MCF 10A (cell line): ENCODE data around the gene TPP1. TPM values are rescaled to one million over a fixed set of nuclear protein-coding genes. Genes with fewer than 3 reads are reported as not detected.

Experiments used
- BruUV-seq: library from RNA; stranded (reverse); fragments of 400-500 nt; replicated peaks from 2 replicates; lab custom pipeline; 2021; lab: Mats Ljungman, UMichigan
- CTCF ChIA-PET: fragments of 300-600 bp; sonication (Branson Sonifier 250); formaldehyde crosslinking; extraction: SDS; loops from one replicate; lab custom pipeline; 2021; ENCODE audit warnings: antibody characterized with exemption, inconsistent platforms; lab: Yijun Ruan, JAX
- POLR2A ChIA-PET: fragments of 300-600, 350-650 bp; sonication (Branson Sonifier 250); formaldehyde crosslinking; extraction: SDS; loops from one replicate; lab custom pipeline; 2020; ENCODE audit warnings: antibody characterized with exemption, inconsistent platforms; lab: Yijun Ruan, JAX
- DNase-seq: peaks from one replicate; pipeline ENCODE4 v3.0.0-alpha.2; 2018; ENCODE audit not compliant: unreplicated experiment
- H3K27ac Mint-ChIP-seq: one replicate; pipeline ENCODE4 v1.8.0; 2022; ENCODE audit warnings: mild to moderate bottlenecking, low read depth, mixed read lengths; ENCODE audit not compliant: unreplicated experiment
- H3K27me3 Mint-ChIP-seq: one replicate; pipeline ENCODE4 v1.8.0; 2022; ENCODE audit warnings: mixed read lengths; ENCODE audit not compliant: insufficient read depth, unreplicated experiment
- H3K36me3 Mint-ChIP-seq: one replicate; pipeline ENCODE4 v1.8.0; 2022; ENCODE audit warnings: mild to moderate bottlenecking, moderate library complexity, mixed read lengths; ENCODE audit not compliant: insufficient read depth, unreplicated experiment
- H3K4me1 Mint-ChIP-seq: one replicate; pipeline ENCODE4 v1.8.0; 2022; ENCODE audit warnings: mixed read lengths; ENCODE audit not compliant: insufficient read depth, unreplicated experiment
- H3K4me3 Mint-ChIP-seq: one replicate; pipeline ENCODE4 v1.8.0; 2022; ENCODE audit warnings: mild to moderate bottlenecking, moderate library complexity, mixed read lengths; ENCODE audit not compliant: unreplicated experiment
- H3K9me3 Mint-ChIP-seq: one replicate; pipeline ENCODE4 v1.8.0; 2022; ENCODE audit warnings: mixed read lengths; ENCODE audit not compliant: unreplicated experiment
- intact Hi-C: fragments of 100-400 bp; cut with micrococcal nuclease; formaldehyde crosslinking; loops from 2 replicates; pipeline ENCODE4 v1.14.1; 2022
- total RNA-seq: library from RNA; stranded (reverse); gene quantifications from 2 replicates; pipeline ENCODE4 v1.2.3, GENCODE V29; 2022
- TF ChIP-seq, protein P1 (sequence below): fragments of 200-600 bp; IDR thresholded peaks from one replicate; pipeline ENCODE4 v1.8.0; 2022; ENCODE audit warnings: antibody characterized with exemption, mild to moderate bottlenecking; ENCODE audit not compliant: unreplicated experiment

The TPP1 gene
- total RNA-seq, 1 experiment from 2014 or later, result 26.9 TPM

DNA sequence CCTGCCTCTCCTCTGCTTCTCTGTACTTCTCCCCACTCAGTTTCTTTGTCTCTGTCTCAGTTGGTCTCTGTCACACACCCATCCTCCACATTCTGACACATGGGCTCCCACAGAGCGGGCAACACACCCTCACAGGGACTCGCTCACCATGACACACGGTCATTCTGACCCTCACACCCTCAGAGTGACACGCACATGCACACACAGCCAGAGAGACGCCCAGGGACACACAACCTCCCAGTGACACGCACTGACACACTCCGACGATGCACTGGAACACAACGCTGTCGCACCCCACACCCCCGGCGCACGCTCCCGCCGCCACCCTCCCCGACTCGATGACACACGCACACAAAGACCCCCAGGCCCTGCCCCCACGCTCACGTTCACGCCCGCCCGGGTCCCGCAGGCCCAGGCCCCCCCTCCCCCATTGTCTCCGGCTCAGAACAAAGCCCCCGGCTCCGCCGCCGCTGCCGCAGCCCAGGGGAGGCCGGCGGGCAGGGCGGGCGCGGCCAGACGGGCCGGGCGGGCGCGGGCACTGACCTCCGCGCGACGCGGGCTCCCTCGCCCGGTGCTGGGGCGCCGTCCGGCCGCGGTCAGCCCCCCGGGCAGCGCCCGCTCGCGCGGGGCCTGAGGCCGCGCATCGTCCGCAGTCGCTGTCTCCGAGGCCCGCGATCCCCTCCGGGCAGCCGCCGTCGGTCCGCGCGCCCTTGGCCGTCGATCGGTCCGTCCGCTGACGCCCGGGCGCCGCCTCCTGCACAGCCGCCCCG is 36.0 kb upstream of the TPP1 start:
- Mint-ChIP-seq H3K4me3 (no peak overlapping the region), H3K9me3 (no peaks in the 10 kb centered on the region), H3K27me3 (peaks cover 19% of the 10 kb centered on the region), H3K36me3 (no peaks in the 10 kb centered on the region), H3K4me1 (no peaks in the 10 kb centered on the region), H3K27ac (no peak overlapping the region)
- TF ChIP-seq, protein P1, sequence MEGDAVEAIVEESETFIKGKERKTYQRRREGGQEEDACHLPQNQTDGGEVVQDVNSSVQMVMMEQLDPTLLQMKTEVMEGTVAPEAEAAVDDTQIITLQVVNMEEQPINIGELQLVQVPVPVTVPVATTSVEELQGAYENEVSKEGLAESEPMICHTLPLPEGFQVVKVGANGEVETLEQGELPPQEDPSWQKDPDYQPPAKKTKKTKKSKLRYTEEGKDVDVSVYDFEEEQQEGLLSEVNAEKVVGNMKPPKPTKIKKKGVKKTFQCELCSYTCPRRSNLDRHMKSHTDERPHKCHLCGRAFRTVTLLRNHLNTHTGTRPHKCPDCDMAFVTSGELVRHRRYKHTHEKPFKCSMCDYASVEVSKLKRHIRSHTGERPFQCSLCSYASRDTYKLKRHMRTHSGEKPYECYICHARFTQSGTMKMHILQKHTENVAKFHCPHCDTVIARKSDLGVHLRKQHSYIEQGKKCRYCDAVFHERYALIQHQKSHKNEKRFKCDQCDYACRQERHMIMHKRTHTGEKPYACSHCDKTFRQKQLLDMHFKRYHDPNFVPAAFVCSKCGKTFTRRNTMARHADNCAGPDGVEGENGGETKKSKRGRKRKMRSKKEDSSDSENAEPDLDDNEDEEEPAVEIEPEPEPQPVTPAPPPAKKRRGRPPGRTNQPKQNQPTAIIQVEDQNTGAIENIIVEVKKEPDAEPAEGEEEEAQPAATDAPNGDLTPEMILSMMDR, result no peak
- no TSS peak for BruUV-seq
- DNase-seq, result no peak
- intact Hi-C loops, result no loop called here
- ChIA-PET CTCF (no interaction called here), POLR2A (no interaction called here)

DNA sequence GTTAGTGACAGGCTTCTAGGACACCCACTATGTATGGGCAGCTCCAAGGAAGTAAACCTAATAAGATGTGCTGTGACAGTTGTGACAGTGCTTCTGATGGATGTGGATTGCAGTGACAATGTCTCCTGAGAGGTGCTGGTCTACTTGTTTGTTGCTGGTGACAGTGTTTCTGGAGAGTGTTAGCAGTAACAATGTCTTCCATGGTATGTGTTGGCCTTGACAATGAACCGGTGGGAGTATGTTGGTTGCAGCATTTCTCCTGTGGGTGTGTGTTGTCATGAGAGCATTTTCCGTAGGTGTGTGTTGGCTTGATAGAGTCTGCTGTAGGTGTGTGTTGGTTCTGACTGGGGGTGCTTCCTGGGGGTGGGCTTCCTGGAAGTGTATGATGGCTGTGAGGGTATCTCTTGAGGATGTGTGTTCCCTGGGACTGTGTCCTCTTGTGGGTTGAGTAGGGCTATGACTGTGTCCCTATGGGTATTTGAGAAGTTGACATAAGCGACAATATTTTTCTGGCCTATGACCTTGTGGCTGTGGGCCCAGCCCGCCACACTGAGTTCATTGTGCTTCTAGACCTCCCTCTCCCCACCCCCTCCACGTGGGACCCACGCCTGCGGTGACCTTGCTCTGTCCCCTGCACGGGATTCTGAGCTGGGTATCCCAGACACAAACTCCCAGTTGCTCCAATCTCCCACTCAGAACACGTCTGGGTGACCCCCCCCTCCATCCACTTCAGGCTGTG is 35.2 kb upstream of the TPP1 start:
- peaks cover 19% of the 10 kb centered on the region for H3K27me3 Mint-ChIP-seq
- BruUV-seq, result no TSS peak
- no peak overlapping the region for H3K27ac Mint-ChIP-seq
- TF ChIP-seq, protein P1, result no peak
- H3K36me3 Mint-ChIP-seq, result no peaks in the 10 kb centered on the region
- no peaks in the 10 kb centered on the region for H3K9me3 Mint-ChIP-seq
- no peaks in the 10 kb centered on the region for H3K4me1 Mint-ChIP-seq
- intact Hi-C loops, result no loop called here
- no peak for DNase-seq
- no peak overlapping the region for H3K4me3 Mint-ChIP-seq
- POLR2A ChIA-PET, result no interaction called here
- CTCF ChIA-PET, result no interaction called here

DNA sequence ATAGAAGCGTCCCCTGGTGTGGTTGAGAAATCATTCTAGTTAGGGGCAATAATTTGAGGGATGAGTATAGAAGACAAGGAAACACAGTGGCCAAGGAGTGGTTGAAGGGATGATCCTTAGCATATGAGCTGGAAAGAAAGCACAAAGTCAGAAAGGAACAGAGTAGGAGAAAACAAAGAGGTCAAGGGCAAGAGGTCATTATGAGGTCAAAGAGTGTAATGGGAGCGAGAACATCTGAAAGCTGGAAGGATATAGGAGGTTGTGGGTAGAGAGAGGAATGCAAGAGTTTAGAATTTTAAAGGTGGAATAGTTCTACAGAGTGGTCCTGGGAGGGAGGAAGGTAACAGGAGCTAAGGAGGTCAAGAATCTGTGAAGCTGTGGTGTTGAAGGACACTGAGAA is 34.4 kb upstream of the TPP1 start:
- no peaks in the 10 kb centered on the region for H3K9me3 Mint-ChIP-seq
- TF ChIP-seq, protein P1, result no peak
- no TSS peak for BruUV-seq
- peaks cover 19% of the 10 kb centered on the region for H3K27me3 Mint-ChIP-seq
- no peak overlapping the region for H3K4me3 Mint-ChIP-seq
- H3K36me3 Mint-ChIP-seq, result no peaks in the 10 kb centered on the region
- CTCF ChIA-PET, result interaction anchor here (0.6 to 0.8 kb wide), 2 partner anchors 290 to 818 kb away, joined by 3 read pairs; no protein-coding TSS in a partner anchor
- no peak overlapping the region for H3K27ac Mint-ChIP-seq
- POLR2A ChIA-PET, result no interaction called here
- intact Hi-C loops, result no loop called here
- H3K4me1 Mint-ChIP-seq, result no peaks in the 10 kb centered on the region
- no peak for DNase-seq

DNA sequence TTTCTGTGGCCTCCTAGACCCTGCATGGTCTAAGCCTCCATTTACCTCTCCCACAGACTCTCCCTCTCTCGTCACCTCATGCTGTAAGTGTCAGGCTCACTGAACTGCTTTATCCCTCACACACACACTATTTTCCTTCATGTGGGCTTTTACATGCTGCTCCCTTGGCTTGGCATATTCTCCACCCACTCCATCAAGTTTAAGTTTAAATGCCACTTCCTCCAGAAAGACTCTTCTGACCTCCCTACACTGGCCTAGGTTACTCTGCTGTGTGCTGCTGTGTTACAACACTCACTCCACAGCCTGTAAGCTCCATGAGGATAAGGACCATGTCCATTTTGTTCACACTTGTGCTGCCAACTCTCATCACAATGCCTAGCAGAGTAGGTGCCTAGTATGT is 33.9 kb upstream of the TPP1 start:
- no peaks in the 10 kb centered on the region for H3K36me3 Mint-ChIP-seq
- H3K4me3 Mint-ChIP-seq, result no peak overlapping the region
- BruUV-seq, result no TSS peak

More for the DNA sequence above, 33.9 kb upstream of the TPP1 start:
- no peak for DNase-seq
- POLR2A ChIA-PET, result no interaction called here
- Mint-ChIP-seq H3K4me1 (no peaks in the 10 kb centered on the region), H3K9me3 (no peaks in the 10 kb centered on the region), H3K27me3 (peaks cover 19% of the 10 kb centered on the region), H3K27ac (no peak overlapping the region)
- TF ChIP-seq, protein P1, result no peak
- CTCF ChIA-PET, result interaction anchor here (0.8 kb wide), 1 partner anchor 818 kb away, joined by 3 read pairs; no protein-coding TSS in a partner anchor
- intact Hi-C loops, result no loop called here
